B cell (primary cell): ENCODE data around the gene RCBTB2.

Source experiments
- EZH2 ChIP-seq: IDR thresholded peaks from 2 replicates; pipeline ENCODE4 v1.6.1; 2012; ENCODE audit warnings: borderline replicate concordance, low read depth, mild to moderate bottlenecking, moderate library complexity, low read length; ENCODE audit not compliant: insufficient read depth, poor library complexity, severe bottlenecking
- TF ChIP-seq, protein P1 (sequence below): fragments of 200-600 bp; IDR thresholded peaks from one replicate; pipeline ENCODE4 v1.8.0; 2022; ENCODE audit warnings: antibody characterized with exemption, mild to moderate bottlenecking

DNA sequence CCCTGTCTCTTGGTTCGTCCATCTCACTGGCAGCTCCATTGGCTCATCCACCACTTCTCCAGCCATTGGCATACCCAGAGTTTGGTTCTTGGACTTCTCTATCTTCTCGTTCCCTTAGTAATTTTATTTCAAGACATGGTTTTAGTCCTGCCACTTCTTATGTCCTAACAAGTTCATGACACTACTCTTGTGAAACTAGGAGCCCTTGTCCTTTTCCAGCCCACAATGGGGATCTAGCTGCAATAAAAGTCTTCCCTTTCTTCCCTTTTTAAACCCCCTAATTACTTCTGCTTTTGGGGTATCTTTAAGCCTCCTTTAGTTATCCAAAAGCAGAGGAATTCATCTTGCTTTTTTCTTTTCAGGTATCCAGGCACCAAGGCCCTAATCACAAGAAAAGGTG, 2.9 kb upstream of the RCBTB2 start:
- no peak for TF ChIP-seq EZH2
- TF ChIP-seq, protein P1, sequence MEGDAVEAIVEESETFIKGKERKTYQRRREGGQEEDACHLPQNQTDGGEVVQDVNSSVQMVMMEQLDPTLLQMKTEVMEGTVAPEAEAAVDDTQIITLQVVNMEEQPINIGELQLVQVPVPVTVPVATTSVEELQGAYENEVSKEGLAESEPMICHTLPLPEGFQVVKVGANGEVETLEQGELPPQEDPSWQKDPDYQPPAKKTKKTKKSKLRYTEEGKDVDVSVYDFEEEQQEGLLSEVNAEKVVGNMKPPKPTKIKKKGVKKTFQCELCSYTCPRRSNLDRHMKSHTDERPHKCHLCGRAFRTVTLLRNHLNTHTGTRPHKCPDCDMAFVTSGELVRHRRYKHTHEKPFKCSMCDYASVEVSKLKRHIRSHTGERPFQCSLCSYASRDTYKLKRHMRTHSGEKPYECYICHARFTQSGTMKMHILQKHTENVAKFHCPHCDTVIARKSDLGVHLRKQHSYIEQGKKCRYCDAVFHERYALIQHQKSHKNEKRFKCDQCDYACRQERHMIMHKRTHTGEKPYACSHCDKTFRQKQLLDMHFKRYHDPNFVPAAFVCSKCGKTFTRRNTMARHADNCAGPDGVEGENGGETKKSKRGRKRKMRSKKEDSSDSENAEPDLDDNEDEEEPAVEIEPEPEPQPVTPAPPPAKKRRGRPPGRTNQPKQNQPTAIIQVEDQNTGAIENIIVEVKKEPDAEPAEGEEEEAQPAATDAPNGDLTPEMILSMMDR = no peak
